OCI-LY7 (cell line): ENCODE data around the gene TTC16. TPM values are rescaled to one million over a fixed set of nuclear protein-coding genes. Genes with fewer than 3 reads are reported as not detected.

ENCODE experiments used
- BruUV-seq: library from RNA; stranded (reverse); fragments of 400-500 nt; replicated peaks from 2 replicates; lab custom pipeline; 2021; lab: Mats Ljungman, UMichigan
- CTCF ChIA-PET: fragments of 300-600 bp; sonication (Branson Sonifier 250); formaldehyde crosslinking; loops from one replicate; lab custom pipeline; 2022; ENCODE audit warnings: antibody characterized with exemption; ENCODE audit not compliant: unreplicated experiment; lab: Charles Lee
- POLR2A ChIA-PET: fragments of 300-600 bp; sonication (Branson Sonifier 250); formaldehyde crosslinking; loops from one replicate; lab custom pipeline; 2022; ENCODE audit warnings: antibody characterized with exemption; lab: Charles Lee
- DNase-seq: peaks from one replicate; pipeline ENCODE4 v3.0.0-alpha.2; 2015; ENCODE audit warnings: low spot score
- H2AFZ ChIP-seq: fragments of 200-600 bp; sonication (generic), shearing (Covaris generic); 2 replicates; pipeline ENCODE4 v1.6.1; 2014; ENCODE audit warnings: mild to moderate bottlenecking, antibody characterized with exemption, low read length, moderate library complexity
- H3K27ac ChIP-seq: fragments of 200-600 bp; sonication (generic); 2 replicates; pipeline ENCODE4 v1.5.1; 2014; ENCODE audit warnings: mixed run types, low read depth, mild to moderate bottlenecking, moderate library complexity, low read length, inconsistent platforms; ENCODE audit not compliant: poor library complexity, severe bottlenecking
- H3K36me3 ChIP-seq: fragments of 200-600 bp; sonication (generic); 2 replicates; pipeline ENCODE4 v1.6.1; 2014; ENCODE audit warnings: mild to moderate bottlenecking, antibody characterized with exemption, low read length, moderate library complexity, mixed read lengths; ENCODE audit not compliant: insufficient read depth
- H3K4me1 ChIP-seq: fragments of 200-600 bp; sonication (generic); 2 replicates; pipeline ENCODE4 v1.5.1; 2014; ENCODE audit warnings: mild to moderate bottlenecking, low read length; ENCODE audit not compliant: insufficient read depth, poor library complexity, severe bottlenecking
- H3K4me2 ChIP-seq: fragments of 200-600 bp; sonication (generic); 2 replicates; pipeline ENCODE4 v1.6.1; 2014; ENCODE audit warnings: mild to moderate bottlenecking, low read length
- H3K4me3 ChIP-seq: fragments of 200-600 bp; sonication (generic); 2 replicates; pipeline ENCODE4 v1.5.1; 2014; ENCODE audit warnings: mild to moderate bottlenecking, low read depth, low read length; ENCODE audit not compliant: poor library complexity, severe bottlenecking
- H3K79me2 ChIP-seq: fragments of 200-600 bp; sonication (generic); 2 replicates; pipeline ENCODE4 v1.6.1; 2016; ENCODE audit warnings: low read depth, mild to moderate bottlenecking, low read length, moderate library complexity, mixed read lengths; ENCODE audit not compliant: insufficient read depth
- H3K9me2 ChIP-seq: fragments of 200-600 bp; sonication (generic); 2 replicates; pipeline ENCODE4 v1.6.1; 2016; ENCODE audit warnings: mild to moderate bottlenecking, low read length, mixed read lengths; ENCODE audit not compliant: insufficient read depth
- H3K9me3 ChIP-seq: fragments of 200-600 bp; sonication (generic); 2 replicates; pipeline ENCODE4 v1.6.1; 2014; ENCODE audit warnings: mild to moderate bottlenecking, mixed run types, low read length, mixed read lengths
- H4K20me1 ChIP-seq: fragments of 200-600 bp; sonication (generic); 2 replicates; pipeline ENCODE4 v1.6.1; 2014; ENCODE audit warnings: mild to moderate bottlenecking, antibody characterized with exemption, low read length, moderate library complexity, mixed read lengths; ENCODE audit not compliant: insufficient read depth
- EZH2phosphoT487 ChIP-seq: fragments of 200-600 bp; sonication (generic); IDR thresholded peaks from 2 replicates; pipeline ENCODE4 v1.6.1; 2018; ENCODE audit warnings: low read depth, borderline replicate concordance, mild to moderate bottlenecking, mixed run types, antibody characterized with exemption, low read length, moderate library complexity, mixed read lengths
- intact Hi-C: fragments of 100-400 bp; cut with micrococcal nuclease; formaldehyde crosslinking; loops from one replicate; pipeline ENCODE4 v1.10.0; 2022; ENCODE audit not compliant: unreplicated experiment
- total RNA-seq, 2 experiments: library from RNA; depleted of rRNA in 1 of 2; stranded (reverse); fragments of >200 nt in 1 of 2; shearing (Covaris generic) in 1 of 2; gene quantifications; 2 replicates each; pipeline ENCODE4 v1.2.3, GENCODE V29; 2014 to 2022
- TF ChIP-seq, protein P1 (sequence below): fragments of 200-600 bp; sonication (generic); conservative IDR thresholded peaks from 2 replicates; pipeline ENCODE4 v1.5.1; 2014; ENCODE audit warnings: mild to moderate bottlenecking, antibody characterized with exemption, low read length, moderate library complexity, mixed read lengths

Gene TTC16
- total RNA-seq, 2 experiments from 2014 or later = not detected

DNA sequence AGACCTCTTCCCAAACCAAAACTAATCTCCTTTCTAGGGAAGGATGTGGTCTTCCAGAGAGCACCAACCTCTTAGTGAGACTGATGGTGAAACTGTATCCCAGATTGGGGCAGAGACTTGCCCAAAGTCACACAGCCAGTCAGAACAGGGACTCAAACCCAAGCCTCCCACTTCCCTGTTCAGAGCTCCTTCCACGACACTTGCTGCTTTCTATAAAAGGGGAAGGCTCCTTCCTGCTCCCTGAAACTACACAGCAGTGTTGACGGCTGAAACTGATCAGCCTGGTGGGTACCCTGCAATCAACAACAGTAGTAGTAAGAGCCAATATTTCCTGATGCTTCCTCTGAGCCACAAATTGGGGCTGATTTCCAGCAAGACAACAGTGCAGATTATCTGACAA is 17.7 kb downstream of the TTC16 start:
- intact Hi-C loops = loop anchor here (1.0 to 2.0 kb wide), 3 partner anchors 143 to 229 kb away; no protein-coding TSS in a partner anchor
- ChIA-PET CTCF (no interaction called here), POLR2A (no interaction called here)
- Histone ChIP-seq H3K4me2 (peak overlapping the region; percentile 84; the same call in 1 of the 2 replicates), H3K9me2 (no peaks in the 10 kb centered on the region), H3K4me1 (peaks cover 19% of the 10 kb centered on the region), H4K20me1 (no peaks in the 10 kb centered on the region), H3K79me2 (no peaks in the 10 kb centered on the region), H3K9me3 (no peaks in the 10 kb centered on the region), H3K27ac (no peak overlapping the region), H3K4me3 (no peak overlapping the region), H2AFZ (no peak overlapping the region), H3K36me3 (peaks cover 8% of the 10 kb centered on the region)
- no TSS peak for BruUV-seq
- TF ChIP-seq EZH2phosphoT487 = no peak
- TF ChIP-seq, protein P1, sequence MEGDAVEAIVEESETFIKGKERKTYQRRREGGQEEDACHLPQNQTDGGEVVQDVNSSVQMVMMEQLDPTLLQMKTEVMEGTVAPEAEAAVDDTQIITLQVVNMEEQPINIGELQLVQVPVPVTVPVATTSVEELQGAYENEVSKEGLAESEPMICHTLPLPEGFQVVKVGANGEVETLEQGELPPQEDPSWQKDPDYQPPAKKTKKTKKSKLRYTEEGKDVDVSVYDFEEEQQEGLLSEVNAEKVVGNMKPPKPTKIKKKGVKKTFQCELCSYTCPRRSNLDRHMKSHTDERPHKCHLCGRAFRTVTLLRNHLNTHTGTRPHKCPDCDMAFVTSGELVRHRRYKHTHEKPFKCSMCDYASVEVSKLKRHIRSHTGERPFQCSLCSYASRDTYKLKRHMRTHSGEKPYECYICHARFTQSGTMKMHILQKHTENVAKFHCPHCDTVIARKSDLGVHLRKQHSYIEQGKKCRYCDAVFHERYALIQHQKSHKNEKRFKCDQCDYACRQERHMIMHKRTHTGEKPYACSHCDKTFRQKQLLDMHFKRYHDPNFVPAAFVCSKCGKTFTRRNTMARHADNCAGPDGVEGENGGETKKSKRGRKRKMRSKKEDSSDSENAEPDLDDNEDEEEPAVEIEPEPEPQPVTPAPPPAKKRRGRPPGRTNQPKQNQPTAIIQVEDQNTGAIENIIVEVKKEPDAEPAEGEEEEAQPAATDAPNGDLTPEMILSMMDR = no peak
- no peak for DNase-seq

DNA sequence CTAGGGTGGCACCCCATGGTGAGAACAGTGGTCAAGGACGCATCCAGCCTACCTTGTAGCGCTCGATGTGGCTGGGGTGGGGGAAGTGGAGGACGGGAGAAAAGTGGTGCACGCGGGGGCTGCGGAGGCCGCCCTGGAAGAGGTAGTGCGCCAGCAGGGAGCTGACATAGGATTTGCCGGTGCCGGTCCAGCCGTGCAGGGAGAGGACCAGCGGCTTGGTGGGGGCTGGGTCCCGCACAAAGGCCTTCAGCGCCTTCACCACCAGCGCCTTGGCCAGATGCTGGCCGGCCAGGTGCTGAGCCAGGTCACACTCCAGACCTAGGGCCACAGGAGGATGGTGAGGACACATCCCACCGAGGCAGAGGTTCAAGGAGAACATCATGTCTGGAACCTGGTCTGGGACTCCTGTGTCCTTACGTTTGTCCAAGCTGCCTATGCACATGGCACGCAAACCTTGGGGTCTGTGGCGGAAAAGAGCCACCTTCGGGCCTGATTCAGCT is 18.4 kb downstream of the TTC16 start:
- CTCF ChIA-PET = interaction anchor here (1.0 to 1.6 kb wide), 6 partner anchors 51 to 230 kb away, joined by 3 to 6 read pairs (median 4); no protein-coding TSS in a partner anchor
- no peaks in the 10 kb centered on the region for H3K79me2 ChIP-seq
- POLR2A ChIA-PET = interaction anchor here (0.6 to 1.2 kb wide), 5 partner anchors 10 to 876 kb away, joined by 3 to 6 read pairs (median 3); no protein-coding TSS in a partner anchor
- peak overlapping the region; percentile 69 for H3K27ac ChIP-seq
- no TSS peak for BruUV-seq
- TF ChIP-seq EZH2phosphoT487 = no peak
- TF ChIP-seq, protein P1 = no peak
- peak overlapping the region; percentile 75 for H3K4me3 ChIP-seq
- H3K9me3 ChIP-seq = no peaks in the 10 kb centered on the region
- DNase-seq = no peak
- H3K4me2 ChIP-seq = peak overlapping the region; percentile 84
- peaks cover 19% of the 10 kb centered on the region for H3K4me1 ChIP-seq
- H2AFZ ChIP-seq = peak overlapping the region; percentile 67; the same call in 1 of the 2 replicates
- no peaks in the 10 kb centered on the region for H4K20me1 ChIP-seq
- no peaks in the 10 kb centered on the region for H3K9me2 ChIP-seq
- intact Hi-C loops = loop anchor here (1.0 to 2.0 kb wide), 3 partner anchors 144 to 230 kb away; no protein-coding TSS in a partner anchor
- peaks cover 14% of the 10 kb centered on the region for H3K36me3 ChIP-seq
